Esophagus squamous epithelium (tissue), 5 donors: ENCODE results near the gene KCNG2. TPM values are rescaled to one million over a fixed set of nuclear protein-coding genes. Genes with fewer than 3 reads are reported as not detected.

Experiments used
- DNase-seq: peaks from one replicate; lab custom pipeline; 2025; lab: John Stamatoyannopoulos, UW
- H3K27ac ChIP-seq, 4 donors: fragments of 200-600 bp; sonication (generic); one replicate each; pipeline ENCODE4 v1.5.1; 2016 to 2019; ENCODE audit warnings: mild to moderate bottlenecking in 1 of 4
- H3K27me3 ChIP-seq, 4 donors: fragments of 200-600 bp; sonication (generic); 1 replicate in 3 of 4; 2 replicates in 1 of 4; pipeline versions ENCODE4 v1.5.1 to v1.6.0; 2017 to 2021; ENCODE audit warnings: antibody characterized with exemption in 1 of 4
- H3K36me3 ChIP-seq, 3 donors: fragments of 200-600 bp; sonication (generic); one replicate each; pipeline ENCODE4 v1.5.1; 2016 to 2019
- H3K4me1 ChIP-seq, 3 donors: fragments of 200-600 bp; sonication (generic); one replicate each; pipeline ENCODE4 v1.5.1; 2017 to 2019
- H3K4me3 ChIP-seq, 4 donors: fragments of 200-600 bp; sonication (generic); 1 replicate in 3 of 4; 2 replicates in 1 of 4; pipeline ENCODE4 v1.5.1; 2016 to 2019; ENCODE audit warnings: mild to moderate bottlenecking in 2 of 4, moderate library complexity in 1 of 4
- H3K9me3 ChIP-seq, 3 donors: fragments of 200-600 bp; sonication (generic); one replicate each; pipeline ENCODE4 v1.5.1; 2016 to 2019
- CTCF ChIP-seq, 6 experiments: fragments of 450-650 bp in 4 of 6; fragments of 200-600 bp in 2 of 6; sonication (generic) in 2 of 6; IDR thresholded peaks; one replicate each; pipeline ENCODE4 v1.5.1; 2016 to 2019; ENCODE audit warnings: antibody characterized with exemption in 6 of 6, mild to moderate bottlenecking in 4 of 6, moderate library complexity in 4 of 6
- POLR2A ChIP-seq, 4 donors: fragments of 450-650 bp; IDR thresholded peaks; one replicate each; pipeline ENCODE4 v1.6.1; 2017; ENCODE audit warnings: antibody characterized with exemption in 4 of 4, mild to moderate bottlenecking in 4 of 4, moderate library complexity in 3 of 4
- WGBS, 2 donors: methylation state at CpG; one replicate each; pipeline ENCODE4 v1.1.5; 2018; 5-methylcytosine and 5-hydroxymethylcytosine counted together
- intact Hi-C: fragments of 100-400 bp; cut with DNase I; formaldehyde crosslinking; loops from one replicate; pipeline ENCODE4 v1.15.0; 2022
- total RNA-seq, 4 donors: library from RNA; depleted of rRNA; stranded (reverse); fragments of >200 nt; gene quantifications; one replicate each; pipeline ENCODE4 v1.1.0, GENCODE V29; 2016
- donor health status: DM: yes; HTN: yes; CAD: no.

The KCNG2 gene
- total RNA-seq, 4 donors from 2014 or later: 0.19 TPM; not detected in 3

DNA sequence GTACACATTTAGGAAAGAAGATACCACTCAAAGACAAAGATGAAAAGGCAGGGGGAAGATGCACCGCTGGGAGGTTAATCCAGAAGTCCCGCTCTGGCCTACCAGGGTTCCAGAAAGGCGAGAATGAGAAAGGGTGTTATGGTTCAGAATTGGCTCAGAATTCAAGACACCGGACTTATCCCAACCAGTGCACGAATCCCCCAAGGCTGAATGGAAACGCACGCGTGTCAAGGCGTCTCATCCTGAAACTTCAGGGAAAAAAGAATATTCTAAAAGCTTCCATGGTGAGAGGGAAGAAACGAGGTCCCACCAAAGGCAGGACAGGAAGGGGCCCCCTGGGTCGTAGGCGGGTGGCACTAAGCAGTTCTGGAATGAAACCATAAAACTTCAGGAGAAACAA lies 81.8 kb downstream of the KCNG2 start:
- intact Hi-C loops: no loop called here
- H3K9me3 ChIP-seq: no peaks in the 10 kb centered on the region
- H3K36me3 ChIP-seq: no peaks in the 10 kb centered on the region
- peaks cover 0 to 46% (median 0%) of the 10 kb centered on the region in 4 donors for H3K27me3 ChIP-seq
- H3K4me3 ChIP-seq: no peak overlapping the region
- 82 to 85% methylated on average over 12 of the region's 12 CpGs for WGBS, 2 donors
- DNase-seq: no peak
- no peak for TF ChIP-seq POLR2A (IDR thresholded peaks at IDR 0.05)
- no peak for TF ChIP-seq CTCF (IDR thresholded peaks at IDR 0.05)
- H3K4me1 ChIP-seq: peaks cover 4 to 23% (median 4%) of the 10 kb centered on the region in 3 donors
- no peak overlapping the region for H3K27ac ChIP-seq

DNA sequence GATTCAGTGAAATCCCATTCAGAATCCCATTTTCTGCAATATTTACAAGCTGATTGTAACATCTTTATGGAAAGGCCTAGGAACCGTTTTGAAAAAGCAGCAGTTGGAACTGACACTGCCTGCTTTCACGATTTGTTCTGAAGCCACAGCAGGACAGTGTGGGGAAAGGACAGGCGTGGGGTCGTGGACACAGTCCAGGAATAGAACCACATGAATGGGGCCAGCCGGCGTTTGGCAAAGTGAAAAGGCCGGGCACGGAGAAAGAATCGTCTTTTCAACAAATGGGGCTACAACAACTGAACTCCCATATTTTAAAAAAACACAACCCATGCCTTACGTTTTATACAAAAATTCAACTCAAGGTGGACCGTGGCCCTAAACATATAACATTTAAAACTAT lies 84.0 kb downstream of the KCNG2 start:
- Histone ChIP-seq H3K27ac (no peak overlapping the region), H3K4me3 (no peak overlapping the region), H3K27me3 (peaks cover 0 to 32% (median 0%) of the 10 kb centered on the region in 4 donors), H3K9me3 (no peaks in the 10 kb centered on the region), H3K4me1 (peaks cover 0 to 8% (median 1%) of the 10 kb centered on the region in 3 donors), H3K36me3 (no peaks in the 10 kb centered on the region)
- no peak for TF ChIP-seq POLR2A (IDR thresholded peaks at IDR 0.05)
- TF ChIP-seq CTCF (IDR thresholded peaks at IDR 0.05): no peak
- no peak for DNase-seq
- intact Hi-C loops: no loop called here
- WGBS, 2 donors: 78 to 89% methylated on average over 9 to 11 of the region's 11 CpGs

DNA sequence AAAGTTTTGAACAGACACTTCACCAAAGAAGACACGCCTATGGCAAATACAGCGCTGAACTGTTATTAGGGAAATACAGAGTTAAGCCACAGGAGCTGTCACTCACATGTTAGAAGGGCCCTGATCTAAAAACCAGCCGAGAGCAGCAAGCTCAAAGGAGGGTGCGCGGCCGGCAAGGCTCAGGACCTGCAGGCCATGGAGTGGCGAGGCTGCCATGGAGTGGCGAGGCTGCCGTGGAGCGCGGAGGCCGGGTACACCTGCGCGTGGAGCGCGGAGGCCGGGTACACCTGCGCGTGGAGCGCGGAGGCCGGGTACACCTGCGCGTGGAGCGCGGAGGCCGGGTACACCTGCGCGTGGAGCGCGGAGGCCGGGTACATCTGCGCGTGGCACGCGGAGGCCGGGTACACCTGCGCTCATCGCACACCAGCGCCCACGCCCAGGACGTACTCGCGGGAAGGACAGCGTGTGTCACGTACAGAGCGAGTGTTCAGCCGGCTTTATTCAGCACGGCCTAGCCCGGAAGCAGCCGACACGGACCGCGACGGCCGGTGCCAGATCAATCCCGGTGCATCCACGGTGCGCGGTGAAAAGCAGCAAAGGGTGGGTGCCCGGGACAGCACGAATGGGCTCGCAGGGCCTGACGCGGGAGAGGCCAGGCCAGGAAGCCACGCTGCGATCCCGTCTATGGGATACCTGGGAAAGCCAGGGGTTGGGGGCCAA lies 84.9 kb downstream of the KCNG2 start:
- TF ChIP-seq CTCF (IDR thresholded peaks at IDR 0.05) (no peak), POLR2A (IDR thresholded peaks at IDR 0.05) (no peak)
- Histone ChIP-seq H3K36me3 (no peaks in the 10 kb centered on the region), H3K27ac (no peak overlapping the region), H3K9me3 (peaks cover 0 to 6% (median 4%) of the 10 kb centered on the region in 3 donors), H3K27me3 (peaks cover 0 to 22% (median 0%) of the 10 kb centered on the region in 4 donors), H3K4me3 (no peak overlapping the region), H3K4me1 (no peaks in the 10 kb centered on the region)
- intact Hi-C loops: no loop called here
- DNase-seq: no peak
- 95 to 96% methylated on average over 43 to 58 of the region's 68 CpGs for WGBS, 2 donors

GRCh38 chr18:79883461-79884293 lies 85.9 kb downstream of the KCNG2 start:
- no peak overlapping the region for H3K27ac ChIP-seq
- DNase-seq: no peak

More at GRCh38 chr18:79883461-79884293, 85.9 kb downstream of the KCNG2 start:
- Histone ChIP-seq H3K9me3 (peaks cover 0 to 16% (median 4%) of the 10 kb centered on the region in 3 donors), H3K4me1 (no peaks in the 10 kb centered on the region), H3K4me3 (no peak overlapping the region), H3K27me3 (peaks cover 0 to 13% (median 0%) of the 10 kb centered on the region in 4 donors), H3K36me3 (no peaks in the 10 kb centered on the region)
- intact Hi-C loops: no loop called here
- 65 to 85% methylated on average over 4 to 15 of the region's 31 CpGs for WGBS, 2 donors
- TF ChIP-seq POLR2A (IDR thresholded peaks at IDR 0.05): no peak
- TF ChIP-seq CTCF (IDR thresholded peaks at IDR 0.05): no peak
